ENCODE measurements around the gene CDK6. TPM values are rescaled to one million over a fixed set of nuclear protein-coding genes. Genes with fewer than 3 reads are reported as not detected.

The CDK6 gene
- total and polyA plus RNA-seq, 2 experiments from 2014 or later = 7.4 to 23.7 TPM

DNA sequence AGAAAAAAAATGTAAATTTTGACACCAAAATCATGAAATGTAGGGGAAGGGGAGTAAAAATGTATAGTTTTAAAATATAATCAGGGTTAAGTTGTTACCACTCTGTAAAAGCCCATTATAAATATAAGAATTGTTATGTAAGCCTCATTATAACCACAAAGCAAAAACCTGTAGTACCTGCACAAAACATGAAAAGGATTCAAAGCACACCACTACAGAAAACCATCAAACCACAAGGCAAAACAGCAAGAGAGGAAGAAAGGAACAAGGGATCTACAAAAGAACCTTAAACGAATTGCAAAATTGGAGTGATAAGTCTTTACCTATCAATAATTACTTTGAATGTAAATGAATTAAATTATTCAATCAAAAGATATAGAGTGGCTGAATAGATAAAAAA lies 41.0 kb upstream of the CDK6 start:
- no peaks in the 10 kb centered on the region for H3K36me3 Mint-ChIP-seq (ENCODE audit: low read depth)
- no peak for DNase-seq (ENCODE audit: low spot score)
- H4K20me1 ChIP-seq (replicated peaks; ENCODE audit: insufficient read depth) = no peaks in the 10 kb centered on the region
- no peaks in the 10 kb centered on the region for H3K9me2 ChIP-seq (ENCODE audit: insufficient read depth)
- H3K27me3 Mint-ChIP-seq (ENCODE audit: insufficient read depth, low read depth, poor library complexity) = peaks cover 2% of the 10 kb centered on the region
- no peak overlapping the region for H3K4me3 ChIP-seq
- H3K4me2 ChIP-seq = no peak overlapping the region
- ATAC-seq = no peak
- no peak overlapping the region for H3K4me3 Mint-ChIP-seq
- TF ChIP-seq NANOG (IDR thresholded peaks at IDR 0.05; ENCODE audit: borderline replicate concordance) = no peak
- TF ChIP-seq, protein P1, sequence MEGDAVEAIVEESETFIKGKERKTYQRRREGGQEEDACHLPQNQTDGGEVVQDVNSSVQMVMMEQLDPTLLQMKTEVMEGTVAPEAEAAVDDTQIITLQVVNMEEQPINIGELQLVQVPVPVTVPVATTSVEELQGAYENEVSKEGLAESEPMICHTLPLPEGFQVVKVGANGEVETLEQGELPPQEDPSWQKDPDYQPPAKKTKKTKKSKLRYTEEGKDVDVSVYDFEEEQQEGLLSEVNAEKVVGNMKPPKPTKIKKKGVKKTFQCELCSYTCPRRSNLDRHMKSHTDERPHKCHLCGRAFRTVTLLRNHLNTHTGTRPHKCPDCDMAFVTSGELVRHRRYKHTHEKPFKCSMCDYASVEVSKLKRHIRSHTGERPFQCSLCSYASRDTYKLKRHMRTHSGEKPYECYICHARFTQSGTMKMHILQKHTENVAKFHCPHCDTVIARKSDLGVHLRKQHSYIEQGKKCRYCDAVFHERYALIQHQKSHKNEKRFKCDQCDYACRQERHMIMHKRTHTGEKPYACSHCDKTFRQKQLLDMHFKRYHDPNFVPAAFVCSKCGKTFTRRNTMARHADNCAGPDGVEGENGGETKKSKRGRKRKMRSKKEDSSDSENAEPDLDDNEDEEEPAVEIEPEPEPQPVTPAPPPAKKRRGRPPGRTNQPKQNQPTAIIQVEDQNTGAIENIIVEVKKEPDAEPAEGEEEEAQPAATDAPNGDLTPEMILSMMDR (conservative IDR thresholded peaks at IDR 0.05; ENCODE audit: low read depth in 2 of 2) = no peak
- no peak for TF ChIP-seq CREB1 (CRISPR knock-in tag; IDR thresholded peaks at IDR 0.05; ENCODE audit: low read depth)
- no peak for TF ChIP-seq ZNF114 (CRISPR knock-in tag; IDR thresholded peaks at IDR 0.05)
- TF ChIP-seq POLR2AphosphoS5 (IDR thresholded peaks at IDR 0.05; ENCODE audit: low read depth) = no peak
- TF ChIP-seq EZH2 (IDR thresholded peaks at IDR 0.05; ENCODE audit: low read depth, unreplicated experiment) = no peak
- no peak for TF ChIP-seq STAT1 (IDR thresholded peaks at IDR 0.05; ENCODE audit: unreplicated experiment)
- TF ChIP-seq JUNB (IDR thresholded peaks at IDR 0.05; ENCODE audit: unreplicated experiment) = no peak
- TF ChIP-seq, protein P2, sequence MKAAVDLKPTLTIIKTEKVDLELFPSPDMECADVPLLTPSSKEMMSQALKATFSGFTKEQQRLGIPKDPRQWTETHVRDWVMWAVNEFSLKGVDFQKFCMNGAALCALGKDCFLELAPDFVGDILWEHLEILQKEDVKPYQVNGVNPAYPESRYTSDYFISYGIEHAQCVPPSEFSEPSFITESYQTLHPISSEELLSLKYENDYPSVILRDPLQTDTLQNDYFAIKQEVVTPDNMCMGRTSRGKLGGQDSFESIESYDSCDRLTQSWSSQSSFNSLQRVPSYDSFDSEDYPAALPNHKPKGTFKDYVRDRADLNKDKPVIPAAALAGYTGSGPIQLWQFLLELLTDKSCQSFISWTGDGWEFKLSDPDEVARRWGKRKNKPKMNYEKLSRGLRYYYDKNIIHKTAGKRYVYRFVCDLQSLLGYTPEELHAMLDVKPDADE (IDR thresholded peaks at IDR 0.05) = no peak
- no peak for TF ChIP-seq ZNF331 (CRISPR knock-in tag; IDR thresholded peaks at IDR 0.05; ENCODE audit: low read depth)
- TF ChIP-seq, protein P3, sequence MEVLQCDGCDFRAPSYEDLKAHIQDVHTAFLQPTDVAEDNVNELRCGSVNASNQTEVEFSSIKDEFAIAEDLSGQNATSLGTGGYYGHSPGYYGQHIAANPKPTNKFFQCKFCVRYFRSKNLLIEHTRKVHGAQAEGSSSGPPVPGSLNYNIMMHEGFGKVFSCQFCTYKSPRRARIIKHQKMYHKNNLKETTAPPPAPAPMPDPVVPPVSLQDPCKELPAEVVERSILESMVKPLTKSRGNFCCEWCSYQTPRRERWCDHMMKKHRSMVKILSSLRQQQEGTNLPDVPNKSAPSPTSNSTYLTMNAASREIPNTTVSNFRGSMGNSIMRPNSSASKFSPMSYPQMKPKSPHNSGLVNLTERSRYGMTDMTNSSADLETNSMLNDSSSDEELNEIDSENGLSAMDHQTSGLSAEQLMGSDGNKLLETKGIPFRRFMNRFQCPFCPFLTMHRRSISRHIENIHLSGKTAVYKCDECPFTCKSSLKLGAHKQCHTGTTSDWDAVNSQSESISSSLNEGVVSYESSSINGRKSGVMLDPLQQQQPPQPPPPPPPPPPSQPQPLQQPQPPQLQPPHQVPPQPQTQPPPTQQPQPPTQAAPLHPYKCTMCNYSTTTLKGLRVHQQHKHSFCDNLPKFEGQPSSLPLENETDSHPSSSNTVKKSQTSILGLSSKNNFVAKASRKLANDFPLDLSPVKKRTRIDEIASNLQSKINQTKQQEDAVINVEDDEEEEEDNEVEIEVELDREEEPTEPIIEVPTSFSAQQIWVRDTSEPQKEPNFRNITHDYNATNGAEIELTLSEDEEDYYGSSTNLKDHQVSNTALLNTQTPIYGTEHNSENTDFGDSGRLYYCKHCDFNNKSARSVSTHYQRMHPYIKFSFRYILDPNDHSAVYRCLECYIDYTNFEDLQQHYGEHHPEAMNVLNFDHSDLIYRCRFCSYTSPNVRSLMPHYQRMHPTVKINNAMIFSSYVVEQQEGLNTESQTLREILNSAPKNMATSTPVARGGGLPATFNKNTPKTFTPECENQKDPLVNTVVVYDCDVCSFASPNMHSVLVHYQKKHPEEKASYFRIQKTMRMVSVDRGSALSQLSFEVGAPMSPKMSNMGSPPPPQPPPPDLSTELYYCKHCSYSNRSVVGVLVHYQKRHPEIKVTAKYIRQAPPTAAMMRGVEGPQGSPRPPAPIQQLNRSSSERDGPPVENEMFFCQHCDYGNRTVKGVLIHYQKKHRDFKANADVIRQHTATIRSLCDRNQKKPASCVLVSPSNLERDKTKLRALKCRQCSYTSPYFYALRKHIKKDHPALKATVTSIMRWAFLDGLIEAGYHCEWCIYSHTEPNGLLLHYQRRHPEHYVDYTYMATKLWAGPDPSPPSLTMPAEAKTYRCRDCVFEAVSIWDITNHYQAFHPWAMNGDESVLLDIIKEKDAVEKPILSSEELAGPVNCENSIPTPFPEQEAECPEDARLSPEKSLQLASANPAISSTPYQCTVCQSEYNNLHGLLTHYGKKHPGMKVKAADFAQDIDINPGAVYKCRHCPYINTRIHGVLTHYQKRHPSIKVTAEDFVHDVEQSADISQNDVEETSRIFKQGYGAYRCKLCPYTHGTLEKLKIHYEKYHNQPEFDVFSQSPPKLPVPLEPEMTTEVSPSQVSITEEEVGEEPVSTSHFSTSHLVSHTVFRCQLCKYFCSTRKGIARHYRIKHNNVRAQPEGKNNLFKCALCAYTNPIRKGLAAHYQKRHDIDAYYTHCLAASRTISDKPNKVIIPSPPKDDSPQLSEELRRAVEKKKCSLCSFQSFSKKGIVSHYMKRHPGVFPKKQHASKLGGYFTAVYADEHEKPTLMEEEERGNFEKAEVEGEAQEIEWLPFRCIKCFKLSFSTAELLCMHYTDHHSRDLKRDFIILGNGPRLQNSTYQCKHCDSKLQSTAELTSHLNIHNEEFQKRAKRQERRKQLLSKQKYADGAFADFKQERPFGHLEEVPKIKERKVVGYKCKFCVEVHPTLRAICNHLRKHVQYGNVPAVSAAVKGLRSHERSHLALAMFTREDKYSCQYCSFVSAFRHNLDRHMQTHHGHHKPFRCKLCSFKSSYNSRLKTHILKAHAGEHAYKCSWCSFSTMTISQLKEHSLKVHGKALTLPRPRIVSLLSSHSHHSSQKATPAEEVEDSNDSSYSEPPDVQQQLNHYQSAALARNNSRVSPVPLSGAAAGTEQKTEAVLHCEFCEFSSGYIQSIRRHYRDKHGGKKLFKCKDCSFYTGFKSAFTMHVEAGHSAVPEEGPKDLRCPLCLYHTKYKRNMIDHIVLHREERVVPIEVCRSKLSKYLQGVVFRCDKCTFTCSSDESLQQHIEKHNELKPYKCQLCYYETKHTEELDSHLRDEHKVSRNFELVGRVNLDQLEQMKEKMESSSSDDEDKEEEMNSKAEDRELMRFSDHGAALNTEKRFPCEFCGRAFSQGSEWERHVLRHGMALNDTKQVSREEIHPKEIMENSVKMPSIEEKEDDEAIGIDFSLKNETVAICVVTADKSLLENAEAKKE (CRISPR knock-in tag; IDR thresholded peaks at IDR 0.05) = no peak
- TF ChIP-seq EZH2phosphoT487 (IDR thresholded peaks at IDR 0.05; ENCODE audit: unreplicated experiment) = no peak
- TF ChIP-seq, protein P4, sequence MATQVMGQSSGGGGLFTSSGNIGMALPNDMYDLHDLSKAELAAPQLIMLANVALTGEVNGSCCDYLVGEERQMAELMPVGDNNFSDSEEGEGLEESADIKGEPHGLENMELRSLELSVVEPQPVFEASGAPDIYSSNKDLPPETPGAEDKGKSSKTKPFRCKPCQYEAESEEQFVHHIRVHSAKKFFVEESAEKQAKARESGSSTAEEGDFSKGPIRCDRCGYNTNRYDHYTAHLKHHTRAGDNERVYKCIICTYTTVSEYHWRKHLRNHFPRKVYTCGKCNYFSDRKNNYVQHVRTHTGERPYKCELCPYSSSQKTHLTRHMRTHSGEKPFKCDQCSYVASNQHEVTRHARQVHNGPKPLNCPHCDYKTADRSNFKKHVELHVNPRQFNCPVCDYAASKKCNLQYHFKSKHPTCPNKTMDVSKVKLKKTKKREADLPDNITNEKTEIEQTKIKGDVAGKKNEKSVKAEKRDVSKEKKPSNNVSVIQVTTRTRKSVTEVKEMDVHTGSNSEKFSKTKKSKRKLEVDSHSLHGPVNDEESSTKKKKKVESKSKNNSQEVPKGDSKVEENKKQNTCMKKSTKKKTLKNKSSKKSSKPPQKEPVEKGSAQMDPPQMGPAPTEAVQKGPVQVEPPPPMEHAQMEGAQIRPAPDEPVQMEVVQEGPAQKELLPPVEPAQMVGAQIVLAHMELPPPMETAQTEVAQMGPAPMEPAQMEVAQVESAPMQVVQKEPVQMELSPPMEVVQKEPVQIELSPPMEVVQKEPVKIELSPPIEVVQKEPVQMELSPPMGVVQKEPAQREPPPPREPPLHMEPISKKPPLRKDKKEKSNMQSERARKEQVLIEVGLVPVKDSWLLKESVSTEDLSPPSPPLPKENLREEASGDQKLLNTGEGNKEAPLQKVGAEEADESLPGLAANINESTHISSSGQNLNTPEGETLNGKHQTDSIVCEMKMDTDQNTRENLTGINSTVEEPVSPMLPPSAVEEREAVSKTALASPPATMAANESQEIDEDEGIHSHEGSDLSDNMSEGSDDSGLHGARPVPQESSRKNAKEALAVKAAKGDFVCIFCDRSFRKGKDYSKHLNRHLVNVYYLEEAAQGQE (IDR thresholded peaks at IDR 0.05; ENCODE audit: unreplicated experiment) = no peak
- no peaks in the 10 kb centered on the region for H3K36me3 ChIP-seq (ENCODE audit: insufficient read depth)
- no peaks in the 10 kb centered on the region for H3F3A ChIP-seq (replicated peaks; ENCODE audit: low read depth)
- no peaks in the 10 kb centered on the region for H3K27me3 ChIP-seq (ENCODE audit: insufficient read depth)
- peaks cover 9% of the 10 kb centered on the region; the same call in 1 of the 2 replicates for H3K4me1 ChIP-seq (ENCODE audit: insufficient read depth)
- H3K27ac ChIP-seq (ENCODE audit: low read depth) = no peak overlapping the region
- no peak overlapping the region for H3K27ac Mint-ChIP-seq
- H3K79me2 ChIP-seq (replicated peaks; ENCODE audit: insufficient read depth) = no peaks in the 10 kb centered on the region
- no peak overlapping the region for H2AFZ ChIP-seq
- H3K4me1 Mint-ChIP-seq = peaks cover 10% of the 10 kb centered on the region
- H3K9me3 Mint-ChIP-seq = no peaks in the 10 kb centered on the region
